Measurements from ENCODE around the gene MNAT1. TPM values are rescaled to one million over a fixed set of nuclear protein-coding genes. Genes with fewer than 3 reads are reported as not detected.

MNAT1 gene
- total and polyA plus RNA-seq, 2 experiments from 2014 or later = 51.6 to 85.0 TPM

GRCh38 chr14:60867503-60868172, 133.1 kb downstream of the MNAT1 start (continued):
- TF ChIP-seq, protein P1, sequence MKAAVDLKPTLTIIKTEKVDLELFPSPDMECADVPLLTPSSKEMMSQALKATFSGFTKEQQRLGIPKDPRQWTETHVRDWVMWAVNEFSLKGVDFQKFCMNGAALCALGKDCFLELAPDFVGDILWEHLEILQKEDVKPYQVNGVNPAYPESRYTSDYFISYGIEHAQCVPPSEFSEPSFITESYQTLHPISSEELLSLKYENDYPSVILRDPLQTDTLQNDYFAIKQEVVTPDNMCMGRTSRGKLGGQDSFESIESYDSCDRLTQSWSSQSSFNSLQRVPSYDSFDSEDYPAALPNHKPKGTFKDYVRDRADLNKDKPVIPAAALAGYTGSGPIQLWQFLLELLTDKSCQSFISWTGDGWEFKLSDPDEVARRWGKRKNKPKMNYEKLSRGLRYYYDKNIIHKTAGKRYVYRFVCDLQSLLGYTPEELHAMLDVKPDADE (IDR thresholded peaks at IDR 0.05) = no peak
- no peak for TF ChIP-seq POLR2AphosphoS5 (IDR thresholded peaks at IDR 0.05; ENCODE audit: low read depth)
- TF ChIP-seq REST (IDR thresholded peaks at IDR 0.05; ENCODE audit: unreplicated experiment) = no peak
- no peak for TF ChIP-seq ZNF331 (CRISPR knock-in tag; IDR thresholded peaks at IDR 0.05; ENCODE audit: low read depth)
- no peak for TF ChIP-seq EZH2 (IDR thresholded peaks at IDR 0.05; ENCODE audit: low read depth, unreplicated experiment)
- TF ChIP-seq STAT1 (IDR thresholded peaks at IDR 0.05; ENCODE audit: unreplicated experiment) = no peak
- TF ChIP-seq, protein P2, sequence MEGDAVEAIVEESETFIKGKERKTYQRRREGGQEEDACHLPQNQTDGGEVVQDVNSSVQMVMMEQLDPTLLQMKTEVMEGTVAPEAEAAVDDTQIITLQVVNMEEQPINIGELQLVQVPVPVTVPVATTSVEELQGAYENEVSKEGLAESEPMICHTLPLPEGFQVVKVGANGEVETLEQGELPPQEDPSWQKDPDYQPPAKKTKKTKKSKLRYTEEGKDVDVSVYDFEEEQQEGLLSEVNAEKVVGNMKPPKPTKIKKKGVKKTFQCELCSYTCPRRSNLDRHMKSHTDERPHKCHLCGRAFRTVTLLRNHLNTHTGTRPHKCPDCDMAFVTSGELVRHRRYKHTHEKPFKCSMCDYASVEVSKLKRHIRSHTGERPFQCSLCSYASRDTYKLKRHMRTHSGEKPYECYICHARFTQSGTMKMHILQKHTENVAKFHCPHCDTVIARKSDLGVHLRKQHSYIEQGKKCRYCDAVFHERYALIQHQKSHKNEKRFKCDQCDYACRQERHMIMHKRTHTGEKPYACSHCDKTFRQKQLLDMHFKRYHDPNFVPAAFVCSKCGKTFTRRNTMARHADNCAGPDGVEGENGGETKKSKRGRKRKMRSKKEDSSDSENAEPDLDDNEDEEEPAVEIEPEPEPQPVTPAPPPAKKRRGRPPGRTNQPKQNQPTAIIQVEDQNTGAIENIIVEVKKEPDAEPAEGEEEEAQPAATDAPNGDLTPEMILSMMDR (conservative IDR thresholded peaks at IDR 0.05; ENCODE audit: low read depth in 2 of 2) = no peak
- TF ChIP-seq ZNF114 (CRISPR knock-in tag; IDR thresholded peaks at IDR 0.05) = no peak

- H3K27me3 Mint-ChIP-seq (ENCODE audit: insufficient read depth, low read depth, poor library complexity) = no peaks in the 10 kb centered on the region
- Histone ChIP-seq H2AFZ (no peak overlapping the region), H3F3A (replicated peaks; ENCODE audit: low read depth) (no peaks in the 10 kb centered on the region), H3K36me3 (ENCODE audit: insufficient read depth) (no peaks in the 10 kb centered on the region), H3K4me3 (no peak overlapping the region), H3K27ac (ENCODE audit: low read depth) (no peak overlapping the region), H3K27me3 (ENCODE audit: insufficient read depth) (no peaks in the 10 kb centered on the region), H4K20me1 (replicated peaks; ENCODE audit: insufficient read depth) (no peaks in the 10 kb centered on the region), H3K9me2 (ENCODE audit: insufficient read depth) (no peaks in the 10 kb centered on the region), H3K79me2 (replicated peaks; ENCODE audit: insufficient read depth) (no peaks in the 10 kb centered on the region), H3K4me2 (no peak overlapping the region), H3K4me1 (ENCODE audit: insufficient read depth) (no peaks in the 10 kb centered on the region)
- no peak overlapping the region for H3K27ac Mint-ChIP-seq
- H3K4me1 Mint-ChIP-seq = no peaks in the 10 kb centered on the region
- ATAC-seq = no peak
- H3K36me3 Mint-ChIP-seq (ENCODE audit: low read depth) = peaks cover 21% of the 10 kb centered on the region
- no peak overlapping the region for H3K4me3 Mint-ChIP-seq
- no peaks in the 10 kb centered on the region; the same call in 2 of the 3 replicates for H3K9me3 Mint-ChIP-seq
- no peak for DNase-seq (ENCODE audit: low spot score)
- TF ChIP-seq JUNB (IDR thresholded peaks at IDR 0.05; ENCODE audit: unreplicated experiment) (no peak), STAT1 (IDR thresholded peaks at IDR 0.05; ENCODE audit: unreplicated experiment) (no peak), ZNF331 (CRISPR knock-in tag; IDR thresholded peaks at IDR 0.05; ENCODE audit: low read depth) (no peak), NANOG (IDR thresholded peaks at IDR 0.05; ENCODE audit: borderline replicate concordance) (no peak)
- TF ChIP-seq, protein P2 (conservative IDR thresholded peaks at IDR 0.05; ENCODE audit: low read depth in 2 of 2) = no peak
- TF ChIP-seq, protein P1 (IDR thresholded peaks at IDR 0.05) = no peak
These were observed 143.6 kb downstream of the MNAT1 start for GRCh38 chr14:60878121-60878520.
